IMR-90 (cell line): Measurements from ENCODE around the gene PPP1R9A. TPM values are rescaled to one million over a fixed set of nuclear protein-coding genes. Genes with fewer than 3 reads are reported as not detected.

Source experiments
- ATAC-seq: fragments of 200-7000 bp; cut with Tn5 transposase; 2 replicates; pipeline ENCODE4 v1.9.1; 2020; ENCODE audit warnings: low read depth, mild to moderate bottlenecking, moderate library complexity
- BruUV-seq: library from RNA; stranded (reverse); fragments of 400-500 nt; replicated peaks from 2 replicates; lab custom pipeline; 2021; lab: Mats Ljungman, UMichigan
- CTCF ChIA-PET: fragments of 300-600 bp; formaldehyde crosslinking; extraction: SDS; loops from one replicate; lab custom pipeline; 2021; ENCODE audit warnings: antibody characterized with exemption; lab: Yijun Ruan, JAX
- POLR2A ChIA-PET: fragments of 300-600 bp; sonication (Branson Sonifier 250); formaldehyde crosslinking; loops from one replicate; lab custom pipeline; 2022; ENCODE audit warnings: antibody characterized with exemption; ENCODE audit not compliant: unreplicated experiment; lab: Charles Lee
- DNase-seq: peaks from one replicate; pipeline ENCODE4 v3.0.0; 2013
- H2AFZ ChIP-seq: replicated peaks from 2 replicates; pipeline ENCODE3; 2013; ENCODE audit warnings: low read length, mild to moderate bottlenecking; ENCODE audit not compliant: poor library complexity
- H2AK5ac ChIP-seq: 2 replicates; pipeline ENCODE4 v1.6.1; 2013; ENCODE audit warnings: low read depth, low read length, inconsistent platforms
- H2AK9ac ChIP-seq: replicated peaks from 2 replicates; pipeline ENCODE3; 2013; ENCODE audit warnings: mild to moderate bottlenecking, low read depth, low read length, moderate library complexity; ENCODE audit not compliant: poor library complexity
- H2BK120ac ChIP-seq: 2 replicates; pipeline ENCODE4 v1.6.1; 2013; ENCODE audit warnings: low read depth, low read length, inconsistent platforms
- H2BK15ac ChIP-seq: 3 replicates; pipeline ENCODE4 v1.6.1; 2013; ENCODE audit warnings: low read depth, low read length, inconsistent platforms
- H2BK20ac ChIP-seq: 2 replicates; pipeline ENCODE4 v1.6.1; 2013; ENCODE audit warnings: low read depth, mild to moderate bottlenecking, inconsistent platforms, low read length, moderate library complexity
- H2BK5ac ChIP-seq: 2 replicates; pipeline ENCODE4 v1.6.1; 2013; ENCODE audit warnings: mild to moderate bottlenecking, low read depth, low read length, inconsistent platforms; ENCODE audit not compliant: poor library complexity, severe bottlenecking
- H3K14ac ChIP-seq: replicated peaks from 2 replicates; pipeline ENCODE4 v1.6.1; 2013; ENCODE audit warnings: low read depth, low read length, inconsistent platforms
- H3K18ac ChIP-seq: 2 replicates; pipeline ENCODE4 v1.6.1; 2013; ENCODE audit warnings: low read depth, low read length, control low read depth
- H3K23ac ChIP-seq: 2 replicates; pipeline ENCODE4 v1.6.1; 2013; ENCODE audit warnings: low read depth, low read length, inconsistent platforms
- H3K27ac ChIP-seq: 2 replicates; pipeline ENCODE4 v1.5.1; 2013; ENCODE audit warnings: mild to moderate bottlenecking, control low read depth, low read length; ENCODE audit not compliant: insufficient read depth
- H3K27me3 ChIP-seq: 2 replicates; pipeline ENCODE4 v1.6.1; 2013; ENCODE audit warnings: low read length; ENCODE audit not compliant: control insufficient read depth, insufficient read depth
- H3K36me3 ChIP-seq: 2 replicates; pipeline ENCODE4 v1.6.1; 2013; ENCODE audit warnings: low read length, mixed read lengths; ENCODE audit not compliant: control insufficient read depth, insufficient read depth
- H3K4ac ChIP-seq: 2 replicates; pipeline ENCODE4 v1.6.1; 2013; ENCODE audit warnings: low read depth, low read length, inconsistent platforms
- H3K4me1 ChIP-seq: 2 replicates; pipeline ENCODE4 v1.6.1; 2013; ENCODE audit warnings: low read length, mixed read lengths; ENCODE audit not compliant: control insufficient read depth, insufficient read depth
- H3K4me2 ChIP-seq: 2 replicates; pipeline ENCODE4 v1.6.1; 2013; ENCODE audit warnings: low read depth, mild to moderate bottlenecking, control low read depth, low read length, moderate library complexity
- H3K4me3 ChIP-seq: 2 replicates; pipeline ENCODE4 v1.5.1; 2013; ENCODE audit warnings: low read depth, mild to moderate bottlenecking, control low read depth, low read length, moderate library complexity; ENCODE audit not compliant: insufficient read depth
- H3K56ac ChIP-seq: 2 replicates; pipeline ENCODE4 v1.6.1; 2013; ENCODE audit warnings: low read length, inconsistent platforms; ENCODE audit not compliant: insufficient read depth; ENCODE audit errors: extremely low read depth
- H3K79me1 ChIP-seq, 2 experiments: 2 replicates each; pipeline ENCODE4 v1.6.1; 2013; ENCODE audit warnings: low read length in 2 of 2, inconsistent platforms in 1 of 2, low read depth in 1 of 2
- H3K9ac ChIP-seq: 2 replicates; pipeline ENCODE4 v1.6.1; 2013; ENCODE audit warnings: low read depth, low read length, control low read depth
- H3K9me1 ChIP-seq: 2 replicates; pipeline ENCODE4 v1.6.1; 2013; ENCODE audit warnings: low read length, inconsistent platforms; ENCODE audit not compliant: insufficient read depth
- H3K9me3 ChIP-seq: 2 replicates; pipeline ENCODE4 v1.6.1; 2013; ENCODE audit warnings: low read length; ENCODE audit not compliant: control insufficient read depth, insufficient read depth
- H4K20me1 ChIP-seq: 2 replicates; pipeline ENCODE4 v1.6.1; 2013; ENCODE audit warnings: low read length, inconsistent platforms; ENCODE audit not compliant: insufficient read depth
- H4K5ac ChIP-seq: 2 replicates; pipeline ENCODE4 v1.6.1; 2013; ENCODE audit warnings: mild to moderate bottlenecking, low read depth, low read length, control low read depth
- H4K8ac ChIP-seq, 2 experiments: 2 replicates each; pipeline ENCODE4 v1.6.1; 2013; ENCODE audit warnings: low read depth in 2 of 2, low read length in 2 of 2, control low read depth in 1 of 2, inconsistent platforms in 1 of 2
- H4K91ac ChIP-seq: 2 replicates; pipeline ENCODE4 v1.6.1; 2013; ENCODE audit warnings: low read depth, low read length, inconsistent platforms; ENCODE audit not compliant: insufficient read depth
- CEBPB ChIP-seq: IDR thresholded peaks from 2 replicates; pipeline ENCODE4 v1.6.1; 2012; ENCODE audit warnings: low read depth, low read length, improper control_type of control experiment
- ELK1 ChIP-seq: fragments of 150-350 bp; IDR thresholded peaks from 2 replicates; pipeline ENCODE4 v1.6.1; 2016; ENCODE audit warnings: low read depth, mild to moderate bottlenecking, low read length, moderate library complexity, borderline replicate concordance
- FOS ChIP-seq: fragments of 150-350 bp; IDR thresholded peaks from 2 replicates; pipeline ENCODE4 v1.6.1; 2016; ENCODE audit warnings: low read depth, low read length
- MAFK ChIP-seq: IDR thresholded peaks from 2 replicates; pipeline ENCODE4 v1.6.1; 2012; ENCODE audit warnings: low read depth, low read length, improper control_type of control experiment
- RFX5 ChIP-seq: IDR thresholded peaks from 2 replicates; pipeline ENCODE4 v1.8.0; 2012; ENCODE audit warnings: low read depth, mild to moderate bottlenecking, low read length, moderate library complexity
- SMC3 ChIP-seq: fragments of 150-350 bp; IDR thresholded peaks from 2 replicates; pipeline ENCODE4 v1.6.1; 2016; ENCODE audit warnings: low read depth, mild to moderate bottlenecking, antibody characterized with exemption, low read length, moderate library complexity
- USF2 ChIP-seq: fragments of 150-350 bp; IDR thresholded peaks from 2 replicates; pipeline ENCODE4 v1.6.1; 2017; ENCODE audit warnings: mild to moderate bottlenecking, antibody characterized with exemption, low read length, low read depth
- WGBS, 2 experiments: methylation state at CpG; one replicate each; pipeline versions ENCODE4 v1.1.5 to v1.1.7; 2013; ENCODE audit warnings: missing lambda C conversion rate in 2 of 2; ENCODE audit not compliant: insufficient read length in 1 of 2; ENCODE audit errors: extremely low coverage in 2 of 2; 5-methylcytosine and 5-hydroxymethylcytosine counted together
- dilution Hi-C: fragments of 300-500 bp; cut with HindIII; formaldehyde crosslinking; loops from one replicate; pipeline ENCODE4 v1.14.3; 2018; ENCODE audit warnings: low sequenced_read_pairs; ENCODE audit not compliant: unreplicated experiment
- in situ Hi-C: fragments of 300-500 bp; cut with MboI; formaldehyde crosslinking; loops from 3 replicates; pipeline ENCODE4 v1.14.3; 2019; ENCODE audit warnings: low sequenced_read_pairs, inconsistent platforms, mixed read lengths
- intact Hi-C: fragments of 100-400 bp; cut with micrococcal nuclease; formaldehyde crosslinking; loops from 2 replicates; pipeline ENCODE4 v1.10.0; 2022
- polyA plus RNA-seq, 3 experiments: library from polyadenylated mRNA; depleted of rRNA; stranded (reverse); fragments of >200 nt; gene quantifications; 2 replicates each; pipeline ENCODE4 v1.2.3, GENCODE V29; 2012; ENCODE audit warnings: low replicate concordance in 1 of 3
- total RNA-seq: library from RNA; depleted of rRNA; stranded (reverse); fragments of >200 nt; gene quantifications from 2 replicates; pipeline ENCODE4 v1.2.3, GENCODE V29; 2012
- TF ChIP-seq, protein P1 (sequence below): conservative IDR thresholded peaks from 2 replicates; pipeline ENCODE4 v1.5.1; 2012; ENCODE audit warnings: mild to moderate bottlenecking, low read depth, low read length, improper control_type of control experiment

Gene PPP1R9A
- total and polyA plus RNA-seq, 2 of the 4 experiments (the other 2 are of a cell fraction): not detected

GRCh38 chr7:95132500-95132899 is 225.1 kb downstream of the PPP1R9A start:
- no peak overlapping the region for H4K5ac ChIP-seq
- WGBS, 2 experiments: 55% methylated on average over 4 of the region's 11 CpGs; no CpG with 5 or more reads in 1 of the 2 experiments
- H2BK5ac ChIP-seq: no peak overlapping the region
- H3K14ac ChIP-seq: no peak overlapping the region
- ChIA-PET POLR2A (no interaction called here), CTCF (no interaction called here)
- H4K91ac ChIP-seq: no peak overlapping the region
- no peak overlapping the region for H3K18ac ChIP-seq
- no peak overlapping the region for H2BK120ac ChIP-seq
- H3K4me2 ChIP-seq: no peak overlapping the region
- H3K9ac ChIP-seq: no peak overlapping the region
- ATAC-seq (no peak), DNase-seq (no peak)
- TF ChIP-seq CEBPB: no peak
- TF ChIP-seq FOS: no peak
- TF ChIP-seq ELK1: no peak
- TF ChIP-seq SMC3: no peak
- TF ChIP-seq USF2: no peak
- TF ChIP-seq, protein P1, sequence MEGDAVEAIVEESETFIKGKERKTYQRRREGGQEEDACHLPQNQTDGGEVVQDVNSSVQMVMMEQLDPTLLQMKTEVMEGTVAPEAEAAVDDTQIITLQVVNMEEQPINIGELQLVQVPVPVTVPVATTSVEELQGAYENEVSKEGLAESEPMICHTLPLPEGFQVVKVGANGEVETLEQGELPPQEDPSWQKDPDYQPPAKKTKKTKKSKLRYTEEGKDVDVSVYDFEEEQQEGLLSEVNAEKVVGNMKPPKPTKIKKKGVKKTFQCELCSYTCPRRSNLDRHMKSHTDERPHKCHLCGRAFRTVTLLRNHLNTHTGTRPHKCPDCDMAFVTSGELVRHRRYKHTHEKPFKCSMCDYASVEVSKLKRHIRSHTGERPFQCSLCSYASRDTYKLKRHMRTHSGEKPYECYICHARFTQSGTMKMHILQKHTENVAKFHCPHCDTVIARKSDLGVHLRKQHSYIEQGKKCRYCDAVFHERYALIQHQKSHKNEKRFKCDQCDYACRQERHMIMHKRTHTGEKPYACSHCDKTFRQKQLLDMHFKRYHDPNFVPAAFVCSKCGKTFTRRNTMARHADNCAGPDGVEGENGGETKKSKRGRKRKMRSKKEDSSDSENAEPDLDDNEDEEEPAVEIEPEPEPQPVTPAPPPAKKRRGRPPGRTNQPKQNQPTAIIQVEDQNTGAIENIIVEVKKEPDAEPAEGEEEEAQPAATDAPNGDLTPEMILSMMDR: no peak
- TF ChIP-seq MAFK: no peak
- TF ChIP-seq RFX5: no peak
- dilution Hi-C loops (no loop called here), intact Hi-C loops (no loop called here), in situ Hi-C loops (no loop called here)
- H2AFZ ChIP-seq: no peak overlapping the region
- H3K36me3 ChIP-seq: no peaks in the 10 kb centered on the region
- H3K9me1 ChIP-seq: no peaks in the 10 kb centered on the region
- H3K4me3 ChIP-seq: no peak overlapping the region
- H3K23ac ChIP-seq: no peak overlapping the region
- no peak overlapping the region for H3K56ac ChIP-seq
- H4K20me1 ChIP-seq: no peaks in the 10 kb centered on the region
- no peaks in the 10 kb centered on the region for H3K79me1 ChIP-seq
- H2AK5ac ChIP-seq: no peak overlapping the region
- no peak overlapping the region for H4K8ac ChIP-seq
- no peak overlapping the region for H2BK20ac ChIP-seq
- no peaks in the 10 kb centered on the region for H3K4me1 ChIP-seq
- no peak overlapping the region for H3K27ac ChIP-seq
- BruUV-seq: no TSS peak
- H2BK15ac ChIP-seq: no peak overlapping the region
- no peaks in the 10 kb centered on the region for H3K27me3 ChIP-seq
- no peak overlapping the region for H2AK9ac ChIP-seq
- no peaks in the 10 kb centered on the region for H3K9me3 ChIP-seq
- no peak overlapping the region for H3K4ac ChIP-seq
